ENCODE data around the gene TMEM145.
"Not testable (repeated sequence)": the region's sequence is repeated elsewhere in the genome, so short reads cannot be mapped to it uniquely, and the experiment has no call there.

TMEM145 gene

GRCh38 chr19:42325896-42326771, 13.0 kb downstream of the TMEM145 start:
- DNase-seq (ENCODE audit: low read depth in 2 of 2) = no peak
- no peak for TF ChIP-seq CTCF (IDR thresholded peaks at IDR 0.05; ENCODE audit: low read depth, low read length)
- peak overlapping the region; percentile 77 to 83 for H3K4me3 ChIP-seq (replicated peaks in 1 of 2; ENCODE audit: low read depth in 2 of 2, low read length in 2 of 2)

GRCh38 chr19:42326969-42327368, 13.9 kb downstream of the TMEM145 start:
- no peak overlapping the region for H3K4me3 ChIP-seq (replicated peaks in 1 of 2; ENCODE audit: low read depth in 2 of 2, low read length in 2 of 2)
- TF ChIP-seq CTCF (IDR thresholded peaks at IDR 0.05; ENCODE audit: low read depth, low read length) = no peak
- no peak for DNase-seq (ENCODE audit: low read depth in 2 of 2)

- no peak for TF ChIP-seq CTCF (IDR thresholded peaks at IDR 0.05; ENCODE audit: low read depth, low read length)
- H3K4me3 ChIP-seq (replicated peaks in 1 of 2; ENCODE audit: low read depth in 2 of 2, low read length in 2 of 2) = no peak overlapping the region
- DNase-seq (ENCODE audit: low read depth in 2 of 2) = no peak
These were observed 14.3 kb downstream of the TMEM145 start for GRCh38 chr19:42327381-42327780.

GRCh38 chr19:42328106-42328505, 15.0 kb downstream of the TMEM145 start:
- no peak for TF ChIP-seq CTCF (IDR thresholded peaks at IDR 0.05; ENCODE audit: low read depth, low read length)
- no peak overlapping the region for H3K4me3 ChIP-seq (replicated peaks in 1 of 2; ENCODE audit: low read depth in 2 of 2, low read length in 2 of 2)

GRCh38 chr19:42328854-42329253, 15.7 kb downstream of the TMEM145 start:
- no peak for DNase-seq (ENCODE audit: low read depth in 2 of 2)
- no peak overlapping the region for H3K4me3 ChIP-seq (replicated peaks in 1 of 2; ENCODE audit: low read depth in 2 of 2, low read length in 2 of 2)
- no peak for TF ChIP-seq CTCF (IDR thresholded peaks at IDR 0.05; ENCODE audit: low read depth, low read length)

More at GRCh38 chr19:42328106-42328505, 15.0 kb downstream of the TMEM145 start:
- no peak for DNase-seq (ENCODE audit: low read depth in 2 of 2)

- no peak overlapping the region for H3K4me3 ChIP-seq (replicated peaks in 1 of 2; ENCODE audit: low read depth in 2 of 2, low read length in 2 of 2)
- DNase-seq (ENCODE audit: low read depth in 2 of 2) = peak in 1 of 2 donors; percentile 52
- no peak for TF ChIP-seq CTCF (IDR thresholded peaks at IDR 0.05; ENCODE audit: low read depth, low read length)
These were observed 17.2 kb downstream of the TMEM145 start for GRCh38 chr19:42330241-42330711.

GRCh38 chr19:42331333-42331732, 18.2 kb downstream of the TMEM145 start:
- H3K4me3 ChIP-seq (replicated peaks in 1 of 2; ENCODE audit: low read depth in 2 of 2, low read length in 2 of 2); DNase-seq (ENCODE audit: low read depth in 2 of 2): not testable (repeated sequence)
